HUES64 (cell line): ENCODE measurements around the gene FGG.
"Not testable (repeated sequence)": the region's sequence is repeated elsewhere in the genome, so short reads cannot be mapped to it uniquely, and the experiment has no call there.

Experiments
- H3K27ac ChIP-seq: 2 replicates; pipeline ENCODE4 v1.7.0; 2013; ENCODE audit warnings: low read depth, low read length, inconsistent platforms
- H3K27me3 ChIP-seq: 2 replicates; pipeline ENCODE4 v1.6.1; 2013; ENCODE audit warnings: mild to moderate bottlenecking, low read length; ENCODE audit not compliant: insufficient read depth
- H3K36me3 ChIP-seq: 2 replicates; pipeline ENCODE4 v1.6.1; 2013; ENCODE audit warnings: mild to moderate bottlenecking, low read length; ENCODE audit not compliant: insufficient read depth
- H3K4me1 ChIP-seq: 2 replicates; pipeline ENCODE4 v1.6.1; 2013; ENCODE audit warnings: mild to moderate bottlenecking, low read length, moderate library complexity; ENCODE audit not compliant: insufficient read depth
- H3K4me3 ChIP-seq: 2 replicates; pipeline ENCODE4 v1.5.1; 2013; ENCODE audit warnings: mild to moderate bottlenecking, low read length, moderate library complexity
- H3K9ac ChIP-seq: 2 replicates; pipeline ENCODE4 v1.6.1; 2013; ENCODE audit warnings: mild to moderate bottlenecking, low read depth, low read length
- H3K9me3 ChIP-seq: 2 replicates; pipeline ENCODE4 v1.6.1; 2013; ENCODE audit warnings: low read depth, low read length; ENCODE audit not compliant: insufficient read depth
- WGBS: fragments of 150-250, 120-280 bp; methylation state at CpG from one replicate; pipeline ENCODE4 v1.1.7; 2013; ENCODE audit warnings: missing lambda C conversion rate; 5-methylcytosine and 5-hydroxymethylcytosine counted together

The FGG gene

GRCh38 chr4:154597281-154597680, 15.2 kb downstream of the FGG start:
- 96% methylated on average over 11 of the region's 11 CpGs for WGBS
- not testable (repeated sequence) for H3K9me3 ChIP-seq, H3K4me3 ChIP-seq, H3K36me3 ChIP-seq, H3K4me1 ChIP-seq, H3K27me3 ChIP-seq, H3K27ac ChIP-seq, H3K9ac ChIP-seq

- Histone ChIP-seq H3K4me1 (0 out of 2 replicates have a peak, but pooled peaks cover under 1% of the 10 kb centered on the region), H3K27ac (no peak overlapping the region), H3K4me3 (no peak overlapping the region), H3K36me3 (no peaks in the 10 kb centered on the region), H3K27me3 (no peaks in the 10 kb centered on the region), H3K9me3 (no peaks in the 10 kb centered on the region), H3K9ac (no peak overlapping the region)
Observed at GRCh38 chr4:154595807-154596206, 16.6 kb downstream of the FGG start.

GRCh38 chr4:154594343-154594742, 18.1 kb downstream of the FGG start:
- H3K9ac ChIP-seq, H3K4me1 ChIP-seq, H3K9me3 ChIP-seq, H3K27me3 ChIP-seq, H3K27ac ChIP-seq, H3K4me3 ChIP-seq, H3K36me3 ChIP-seq: not testable (repeated sequence)
- 88% methylated on average over 3 of the region's 3 CpGs for WGBS

GRCh38 chr4:154593868-154594267, 18.6 kb downstream of the FGG start:
- WGBS, result 97% methylated on average over 2 of the region's 2 CpGs
- H3K9me3 ChIP-seq, result no peaks in the 10 kb centered on the region
- H3K27ac ChIP-seq, result no peak overlapping the region
- no peaks in the 10 kb centered on the region for H3K27me3 ChIP-seq
- 0 out of 2 replicates have a peak, but pooled peaks cover 3% of the 10 kb centered on the region for H3K4me1 ChIP-seq
- H3K4me3 ChIP-seq, result no peak overlapping the region
- no peaks in the 10 kb centered on the region for H3K36me3 ChIP-seq
- H3K9ac ChIP-seq, result no peak overlapping the region

- H3K4me1 ChIP-seq, result 0 out of 2 replicates have a peak, but pooled peaks cover 3% of the 10 kb centered on the region
- no peak overlapping the region for H3K4me3 ChIP-seq
- no peaks in the 10 kb centered on the region for H3K9me3 ChIP-seq
- WGBS, result 79% methylated on average over 2 of the region's 3 CpGs
- H3K36me3 ChIP-seq, result no peaks in the 10 kb centered on the region
- no peak overlapping the region for H3K9ac ChIP-seq
- H3K27ac ChIP-seq, result no peak overlapping the region
- no peaks in the 10 kb centered on the region for H3K27me3 ChIP-seq
Observed at GRCh38 chr4:154591890-154592289, 20.6 kb downstream of the FGG start.

GRCh38 chr4:154590329-154591006, 22.0 kb downstream of the FGG start, which contains the start of gene FGA:
FGA (minus strand) TSS chr4:154590742; CDS start chr4:154590687, 55 bp downstream.
- Histone ChIP-seq H3K9me3 (no peaks in the 10 kb centered on the region), H3K9ac (no peak within 1 kb of the TSS), H3K4me3 (no peak within 1 kb of the TSS), H3K36me3 (no peaks in the 10 kb centered on the region), H3K4me1 (0 out of 2 replicates have a peak, but pooled peaks cover 3% of the 10 kb centered on the region), H3K27ac (no peak within 1 kb of the TSS), H3K27me3 (no peaks in the 10 kb centered on the region)
- WGBS, result 73% methylated on average over 3 of the region's 3 CpGs

GRCh38 chr4:154589296-154590197, 22.9 kb downstream of the FGG start:
- Histone ChIP-seq H3K9me3 (no peaks in the 10 kb centered on the region), H3K27me3 (no peaks in the 10 kb centered on the region), H3K9ac (no peak overlapping the region), H3K4me1 (0 out of 2 replicates have a peak, but pooled peaks cover 3% of the 10 kb centered on the region), H3K27ac (no peak overlapping the region), H3K36me3 (no peaks in the 10 kb centered on the region), H3K4me3 (no peak overlapping the region)
- 91% methylated on average over 7 of the region's 7 CpGs for WGBS

- Histone ChIP-seq H3K9ac (no peak overlapping the region), H3K27me3 (no peaks in the 10 kb centered on the region), H3K36me3 (no peaks in the 10 kb centered on the region), H3K4me3 (no peak overlapping the region), H3K4me1 (0 out of 2 replicates have a peak, but pooled peaks cover 3% of the 10 kb centered on the region), H3K27ac (no peak overlapping the region), H3K9me3 (no peaks in the 10 kb centered on the region)
- 94% methylated on average over 1 of the region's 2 CpGs for WGBS
Observed at GRCh38 chr4:154588198-154588597, 24.3 kb downstream of the FGG start.

GRCh38 chr4:154586296-154587033, 26.0 kb downstream of the FGG start:
- Histone ChIP-seq H3K9ac (no peak overlapping the region), H3K27ac (no peak overlapping the region), H3K9me3 (no peaks in the 10 kb centered on the region), H3K36me3 (no peaks in the 10 kb centered on the region), H3K4me3 (no peak overlapping the region), H3K4me1 (0 out of 2 replicates have a peak, but pooled peaks cover 3% of the 10 kb centered on the region), H3K27me3 (no peaks in the 10 kb centered on the region)
- 92% methylated on average over 12 of the region's 13 CpGs for WGBS

- Histone ChIP-seq H3K4me1 (no peaks in the 10 kb centered on the region), H3K27me3 (no peaks in the 10 kb centered on the region), H3K27ac (no peak overlapping the region), H3K4me3 (no peak overlapping the region), H3K36me3 (no peaks in the 10 kb centered on the region), H3K9ac (no peak overlapping the region), H3K9me3 (no peaks in the 10 kb centered on the region)
- 94% methylated on average over 10 of the region's 10 CpGs for WGBS
Observed at GRCh38 chr4:154585369-154586018, 27.0 kb downstream of the FGG start.
